ENCODE measurements around the gene ZFAND2B. TPM values are rescaled to one million over a fixed set of nuclear protein-coding genes. Genes with fewer than 3 reads are reported as not detected.

The ZFAND2B gene
- total RNA-seq, 2 experiments from 2014 or later: 65.9 to 67.4 TPM

GRCh38 chr2:219252084-219252483 is 45.5 kb downstream of the ZFAND2B start:
- Histone ChIP-seq H3K36me3 (ENCODE audit: insufficient read depth, low read length) (peaks cover 44% of the 10 kb centered on the region), H3K9me3 (ENCODE audit: control insufficient read depth in 1 of 2, insufficient read depth in 1 of 2, low read length in 2 of 2) (no peaks in the 10 kb centered on the region), H3K27ac (ENCODE audit: low read depth in 1 of 2, low read length in 2 of 2) (peak overlapping the region; percentile 71 to 87), H3K4me1 (ENCODE audit: insufficient read depth, low read length) (peaks cover 68% of the 10 kb centered on the region), H3K27me3 (ENCODE audit: control insufficient read depth in 1 of 2, insufficient read depth in 2 of 2, low read length in 2 of 2) (no peaks in the 10 kb centered on the region), H3K4me3 (ENCODE audit: low read length) (peak overlapping the region; percentile 88)
- Mint-ChIP-seq H3K36me3 (ENCODE audit: low read depth) (peaks cover 68% of the 10 kb centered on the region), H3K27ac (peak overlapping the region; percentile 96), H3K9me3 (no peaks in the 10 kb centered on the region), H3K4me1 (ENCODE audit: low read depth) (peaks cover 68% of the 10 kb centered on the region), H3K4me3 (peak overlapping the region; percentile 88), H3K27me3 (no peaks in the 10 kb centered on the region)
- CTCF ChIA-PET: interaction anchor here (0.6 to 8.4 kb wide), 9 partner anchors 22 to 247 kb away, joined by 3 to 97 read pairs (median 4); partner anchors contain the start of genes ANKZF1, ATG9A, DNAJB2 and NHEJ1
- intact Hi-C loops (cut with DNase I, micrococcal nuclease): loop anchor here (2.0 to 10.0 kb wide), 3 partner anchors 35 to 687 kb away; partner anchors contain the start of genes ABCB6 (in 2 of the 2), CNOT9 (in 1 of the 2) and USP37 (in 1 of the 2)
- no peak for ATAC-seq (ENCODE audit: poor library complexity)
- POLR2A ChIA-PET: interaction anchor here (1.3 to 10.1 kb wide), 10 partner anchors 9 to 136 kb away, joined by 5 to 202 read pairs (median 43); partner anchors contain the start of genes ABCB6, ANKZF1, ATG9A and CNPPD1
- TF ChIP-seq, protein P1, sequence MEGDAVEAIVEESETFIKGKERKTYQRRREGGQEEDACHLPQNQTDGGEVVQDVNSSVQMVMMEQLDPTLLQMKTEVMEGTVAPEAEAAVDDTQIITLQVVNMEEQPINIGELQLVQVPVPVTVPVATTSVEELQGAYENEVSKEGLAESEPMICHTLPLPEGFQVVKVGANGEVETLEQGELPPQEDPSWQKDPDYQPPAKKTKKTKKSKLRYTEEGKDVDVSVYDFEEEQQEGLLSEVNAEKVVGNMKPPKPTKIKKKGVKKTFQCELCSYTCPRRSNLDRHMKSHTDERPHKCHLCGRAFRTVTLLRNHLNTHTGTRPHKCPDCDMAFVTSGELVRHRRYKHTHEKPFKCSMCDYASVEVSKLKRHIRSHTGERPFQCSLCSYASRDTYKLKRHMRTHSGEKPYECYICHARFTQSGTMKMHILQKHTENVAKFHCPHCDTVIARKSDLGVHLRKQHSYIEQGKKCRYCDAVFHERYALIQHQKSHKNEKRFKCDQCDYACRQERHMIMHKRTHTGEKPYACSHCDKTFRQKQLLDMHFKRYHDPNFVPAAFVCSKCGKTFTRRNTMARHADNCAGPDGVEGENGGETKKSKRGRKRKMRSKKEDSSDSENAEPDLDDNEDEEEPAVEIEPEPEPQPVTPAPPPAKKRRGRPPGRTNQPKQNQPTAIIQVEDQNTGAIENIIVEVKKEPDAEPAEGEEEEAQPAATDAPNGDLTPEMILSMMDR (IDR thresholded peaks at IDR 0.05): no peak
- DNase-seq: peak in 6 of 14 experiments; percentile 24 to 65 (median 30)

GRCh38 chr2:219252570-219252899 is 46.0 kb downstream of the ZFAND2B start:
- DNase-seq (peak in 6 of 14 experiments; percentile 14 to 57 (median 24)), ATAC-seq (ENCODE audit: poor library complexity) (no peak)
- ChIA-PET POLR2A (interaction anchor here (1.3 to 10.1 kb wide), 11 partner anchors 7 to 136 kb away, joined by 5 to 202 read pairs (median 47); partner anchors contain the start of genes ABCB6, ANKZF1, ATG9A and CNPPD1), CTCF (interaction anchor here (0.6 to 8.4 kb wide), 8 partner anchors 22 to 247 kb away, joined by 3 to 97 read pairs (median 6); partner anchors contain the start of genes ANKZF1, ATG9A, DNAJB2 and NHEJ1)
- peaks cover 66% of the 10 kb centered on the region for H3K36me3 Mint-ChIP-seq (ENCODE audit: low read depth)
- TF ChIP-seq, protein P1 (IDR thresholded peaks at IDR 0.05): no peak
- H3K27ac ChIP-seq (ENCODE audit: low read depth in 1 of 2, low read length in 2 of 2): peak overlapping the region; percentile 71 to 87
- H3K9me3 Mint-ChIP-seq: no peaks in the 10 kb centered on the region
- intact Hi-C loops (cut with DNase I, micrococcal nuclease): loop anchor here (2.0 to 10.0 kb wide), 3 partner anchors 35 to 688 kb away; partner anchors contain the start of genes ABCB6 (in 2 of the 2), CNOT9 (in 1 of the 2) and USP37 (in 1 of the 2)
- H3K27me3 ChIP-seq (ENCODE audit: control insufficient read depth in 1 of 2, insufficient read depth in 2 of 2, low read length in 2 of 2): no peaks in the 10 kb centered on the region
- H3K36me3 ChIP-seq (ENCODE audit: insufficient read depth, low read length): peaks cover 44% of the 10 kb centered on the region
- H3K9me3 ChIP-seq (ENCODE audit: control insufficient read depth in 1 of 2, insufficient read depth in 1 of 2, low read length in 2 of 2): no peaks in the 10 kb centered on the region
- peaks cover 63% of the 10 kb centered on the region for H3K4me1 ChIP-seq (ENCODE audit: insufficient read depth, low read length)
- H3K4me1 Mint-ChIP-seq (ENCODE audit: low read depth): peaks cover 63% of the 10 kb centered on the region
- no peaks in the 10 kb centered on the region for H3K27me3 Mint-ChIP-seq
- peak overlapping the region; percentile 88 for H3K4me3 Mint-ChIP-seq
- peak overlapping the region; percentile 88 for H3K4me3 ChIP-seq (ENCODE audit: low read length)
- H3K27ac Mint-ChIP-seq: peak overlapping the region; percentile 96

GRCh38 chr2:219252900-219253752 is 46.5 kb downstream of the ZFAND2B start, which contains the start of gene TUBA4B:
TSS of gene TUBA4B (plus strand) at chr2:219253243. CDS start at chr2:219253408, 165 bp downstream.
- peaks cover 39% of the 10 kb centered on the region for H3K36me3 ChIP-seq (ENCODE audit: insufficient read depth, low read length)
- ATAC-seq (ENCODE audit: poor library complexity): peak; percentile 22
- peaks cover 57% of the 10 kb centered on the region for H3K4me1 ChIP-seq (ENCODE audit: insufficient read depth, low read length)
- intact Hi-C loops (cut with DNase I, micrococcal nuclease): loop anchor here (1.0 to 10.0 kb wide), 6 partner anchors 8 to 688 kb away; partner anchors contain the start of genes ABCB6 (in 2 of the 2), CNOT9 (in 1 of the 2), DNAJB2 (in 1 of the 2) and GLB1L (in 1 of the 2)
- Mint-ChIP-seq H3K4me1 (ENCODE audit: low read depth) (peaks cover 57% of the 10 kb centered on the region), H3K9me3 (no peaks in the 10 kb centered on the region), H3K4me3 (peak within 1 kb of the TSS; percentile 88), H3K36me3 (ENCODE audit: low read depth) (peaks cover 60% of the 10 kb centered on the region), H3K27ac (peak within 1 kb of the TSS; percentile 96), H3K27me3 (no peaks in the 10 kb centered on the region)
- H3K9me3 ChIP-seq (ENCODE audit: control insufficient read depth in 1 of 2, insufficient read depth in 1 of 2, low read length in 2 of 2): no peaks in the 10 kb centered on the region
- peak within 1 kb of the TSS; percentile 73 to 87 for H3K27ac ChIP-seq (ENCODE audit: low read depth in 1 of 2, low read length in 2 of 2)
- DNase-seq: peak in 10 of 14 experiments; percentile 17 to 81 (median 44)
- TF ChIP-seq, protein P1 (IDR thresholded peaks at IDR 0.05): no peak
- no peaks in the 10 kb centered on the region for H3K27me3 ChIP-seq (ENCODE audit: control insufficient read depth in 1 of 2, insufficient read depth in 2 of 2, low read length in 2 of 2)
- ChIA-PET POLR2A (interaction anchor here (0.8 to 10.1 kb wide), 17 partner anchors 8 to 857 kb away, joined by 3 to 202 read pairs (median 9); partner anchors contain the start of genes ABCB6, ANKZF1, ATG9A and CNPPD1), CTCF (interaction anchor here (0.6 to 8.4 kb wide), 9 partner anchors 23 to 248 kb away, joined by 3 to 97 read pairs (median 4); partner anchors contain the start of genes ANKZF1, ATG9A, DNAJB2 and NHEJ1)
- H3K4me3 ChIP-seq (ENCODE audit: low read length): peak within 1 kb of the TSS; percentile 88
